Measurements from ENCODE around the gene MAP3K15. TPM values are rescaled to one million over a fixed set of nuclear protein-coding genes. Genes with fewer than 3 reads are reported as not detected.
A peak's percentile ranks its signal among the peaks of the same experiment; 100 is the strongest.

Gene MAP3K15
- total and polyA plus RNA-seq, 2 donors: 0.10 to 0.26 TPM

- Histone ChIP-seq H3K27ac (ENCODE audit: low read depth) (no peak overlapping the region), H3K4me1 (ENCODE audit: insufficient read depth) (no peaks in the 10 kb centered on the region)
- 27% methylated on average over 11 of the region's 11 CpGs for WGBS
Observed at GRCh38 chrX:19343085-19343534, 172.2 kb downstream of the MAP3K15 start.

GRCh38 chrX:19342331-19342906, 172.9 kb downstream of the MAP3K15 start:
- 48% methylated on average over 6 of the region's 6 CpGs for WGBS
- DNase-seq (ENCODE audit: extremely low spot score): no peak
- no peak overlapping the region for H3K4me3 ChIP-seq (ENCODE audit: low read depth, low read length)
- H3K36me3 ChIP-seq (ENCODE audit: insufficient read depth): no peaks in the 10 kb centered on the region
- H3K27ac ChIP-seq (ENCODE audit: low read depth): no peak overlapping the region
- no peaks in the 10 kb centered on the region for H3K4me1 ChIP-seq (ENCODE audit: insufficient read depth)

More at GRCh38 chrX:19343085-19343534, 172.2 kb downstream of the MAP3K15 start:
- DNase-seq (ENCODE audit: extremely low spot score): peak; percentile 48
- Histone ChIP-seq H3K36me3 (ENCODE audit: insufficient read depth) (no peaks in the 10 kb centered on the region), H3K4me3 (ENCODE audit: low read depth, low read length) (peak overlapping the region; percentile 26)

GRCh38 chrX:19334945-19335626, 180.2 kb downstream of the MAP3K15 start:
- 69% methylated on average over 16 of the region's 16 CpGs for WGBS

GRCh38 chrX:19332983-19333382, 182.3 kb downstream of the MAP3K15 start:
- Histone ChIP-seq H3K4me3 (ENCODE audit: low read depth, low read length) (no peak overlapping the region), H3K4me1 (ENCODE audit: insufficient read depth) (no peaks in the 10 kb centered on the region), H3K27ac (ENCODE audit: low read depth) (no peak overlapping the region), H3K36me3 (ENCODE audit: insufficient read depth) (no peaks in the 10 kb centered on the region)
- no peak for DNase-seq (ENCODE audit: extremely low spot score)
- WGBS: 22% methylated on average over 5 of the region's 5 CpGs

More at GRCh38 chrX:19334945-19335626, 180.2 kb downstream of the MAP3K15 start:
- no peaks in the 10 kb centered on the region for H3K36me3 ChIP-seq (ENCODE audit: insufficient read depth)
- no peak overlapping the region for H3K27ac ChIP-seq (ENCODE audit: low read depth)
- H3K4me1 ChIP-seq (ENCODE audit: insufficient read depth): no peaks in the 10 kb centered on the region
- H3K4me3 ChIP-seq (ENCODE audit: low read depth, low read length): no peak overlapping the region
- no peak for DNase-seq (ENCODE audit: extremely low spot score)

- Histone ChIP-seq H3K36me3 (ENCODE audit: insufficient read depth) (no peaks in the 10 kb centered on the region), H3K4me3 (ENCODE audit: low read depth, low read length) (no peak overlapping the region), H3K4me1 (ENCODE audit: insufficient read depth) (no peaks in the 10 kb centered on the region), H3K27ac (ENCODE audit: low read depth) (no peak overlapping the region)
- DNase-seq (ENCODE audit: extremely low spot score): no peak
- WGBS: 83% methylated on average over 10 of the region's 10 CpGs
Observed at GRCh38 chrX:19331831-19332230, 183.5 kb downstream of the MAP3K15 start.

GRCh38 chrX:19326567-19326966, 188.7 kb downstream of the MAP3K15 start:
- no peak overlapping the region for H3K4me3 ChIP-seq (ENCODE audit: low read depth, low read length)
- H3K4me1 ChIP-seq (ENCODE audit: insufficient read depth): no peaks in the 10 kb centered on the region
- DNase-seq (ENCODE audit: extremely low spot score): no peak
- no peaks in the 10 kb centered on the region for H3K36me3 ChIP-seq (ENCODE audit: insufficient read depth)
- H3K27ac ChIP-seq (ENCODE audit: low read depth): no peak overlapping the region
- WGBS: 74% methylated on average over 2 of the region's 2 CpGs

Small RNA genes within 50 kb of the gene (small RNA-seq; reads per million reads assigned to genes)
- not detected for gene RF00019

Other genes with a start within 250 kb of the MAP3K15 start
- 90.3 TPM for gene PDHA1, start 171.6 kb downstream of the MAP3K15 start, total RNA-seq
- gene PDHA1, start 171.6 kb downstream of the MAP3K15 start, polyA plus RNA-seq: 145 TPM